T-helper 2 cell treated with Interferon-gamma antibody and Interleukin-4, amounts not matched to agents 5 μg/mL and 100 μg/mL, for 36 hours (primary cell): Measurements from ENCODE around the gene CLEC16A.

Experiments used
- DNase-seq: peaks from one replicate; pipeline ENCODE4 v3.0.0; 2021; ENCODE audit warnings: low spot score
- H3K27ac Mint-ChIP-seq: one replicate; pipeline ENCODE4 v1.8.0; 2021; ENCODE audit warnings: mild to moderate bottlenecking, mixed read lengths
- H3K27me3 Mint-ChIP-seq: one replicate; pipeline ENCODE4 v1.8.0; 2021; ENCODE audit warnings: low read depth, mixed read lengths
- H3K36me3 Mint-ChIP-seq: one replicate; pipeline ENCODE4 v1.8.0; 2021; ENCODE audit warnings: low read depth, mixed read lengths
- H3K4me1 Mint-ChIP-seq: one replicate; pipeline ENCODE4 v1.8.0; 2021; ENCODE audit warnings: low read depth, mixed read lengths
- H3K4me3 Mint-ChIP-seq: one replicate; pipeline ENCODE4 v1.8.0; 2022; ENCODE audit warnings: mild to moderate bottlenecking, moderate library complexity, mixed read lengths
- H3K9me3 Mint-ChIP-seq: one replicate; pipeline ENCODE4 v1.8.0; 2021; ENCODE audit warnings: mixed read lengths

Gene CLEC16A

DNA sequence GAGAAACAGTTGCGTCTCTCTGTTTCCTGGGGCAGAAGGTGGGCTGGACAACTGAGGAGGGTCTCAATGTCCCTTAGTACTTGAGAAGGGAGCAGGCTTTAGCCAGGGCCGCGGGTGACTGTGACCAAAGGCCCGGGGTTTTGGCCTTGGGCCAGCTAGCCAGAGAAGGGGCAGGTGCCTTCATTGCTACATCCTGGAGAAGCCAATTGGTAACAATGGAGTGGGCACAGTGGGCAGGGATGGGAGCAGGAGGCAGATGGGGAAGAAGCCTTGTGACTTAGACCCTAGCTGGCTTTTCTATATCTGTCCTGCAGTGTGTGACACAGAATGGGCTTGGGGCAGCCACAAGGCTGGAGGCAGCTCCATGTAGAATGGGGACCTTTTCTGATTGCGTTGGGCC, 46.0 kb downstream of the CLEC16A start:
- Mint-ChIP-seq H3K27ac (peak overlapping the region; percentile 54), H3K9me3 (no peaks in the 10 kb centered on the region), H3K36me3 (peaks cover 61% of the 10 kb centered on the region), H3K27me3 (no peaks in the 10 kb centered on the region), H3K4me3 (no peak overlapping the region), H3K4me1 (peaks cover 78% of the 10 kb centered on the region)
- DNase-seq: no peak

DNA sequence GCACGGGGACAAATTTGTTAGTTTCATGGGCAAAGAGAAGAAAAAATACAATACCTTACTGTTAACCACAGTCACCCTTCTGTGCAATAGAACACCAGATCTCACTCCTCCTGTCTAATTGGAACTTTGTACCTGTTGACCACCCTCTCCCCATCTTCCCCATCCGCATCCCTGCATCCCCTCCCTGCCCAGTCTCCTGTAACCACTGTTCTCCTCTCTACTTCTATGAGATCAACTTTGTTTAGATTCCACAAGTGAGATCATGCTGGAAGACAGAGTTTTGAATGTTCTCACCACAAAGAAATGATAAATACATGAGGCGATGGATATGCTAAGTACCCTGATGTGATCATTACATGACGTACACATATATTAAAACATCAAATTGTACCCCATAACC, 47.7 kb downstream of the CLEC16A start:
- Mint-ChIP-seq H3K36me3 (peaks cover 64% of the 10 kb centered on the region), H3K9me3 (no peaks in the 10 kb centered on the region), H3K27me3 (no peaks in the 10 kb centered on the region), H3K27ac (peak overlapping the region; percentile 68), H3K4me1 (peaks cover 74% of the 10 kb centered on the region), H3K4me3 (peak overlapping the region; percentile 22)
- no peak for DNase-seq

DNA sequence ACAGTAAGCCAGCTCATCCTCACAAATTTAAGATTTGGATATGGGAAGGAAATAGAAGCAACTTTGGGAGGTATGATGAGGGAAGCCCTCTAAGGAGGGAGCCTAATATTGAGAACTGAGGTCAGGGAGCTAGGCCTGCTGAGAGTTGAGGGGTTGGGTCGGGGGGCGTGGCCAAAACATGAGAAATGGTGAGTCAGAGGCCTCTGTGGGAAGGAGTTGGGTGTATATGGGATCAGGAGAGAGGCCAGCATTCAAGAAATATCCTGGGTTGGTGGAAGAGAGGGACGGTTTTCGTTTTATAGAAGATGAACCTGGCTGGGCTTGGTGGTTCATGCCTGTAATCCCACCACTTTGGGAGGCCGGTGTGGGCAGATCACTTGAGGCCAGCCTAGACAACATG, 48.4 kb downstream of the CLEC16A start:
- Mint-ChIP-seq H3K27ac (peak overlapping the region; percentile 68), H3K4me3 (peak overlapping the region; percentile 16), H3K4me1 (peaks cover 72% of the 10 kb centered on the region), H3K9me3 (no peaks in the 10 kb centered on the region), H3K36me3 (peaks cover 66% of the 10 kb centered on the region), H3K27me3 (no peaks in the 10 kb centered on the region)
- peak; percentile 61 for DNase-seq

DNA sequence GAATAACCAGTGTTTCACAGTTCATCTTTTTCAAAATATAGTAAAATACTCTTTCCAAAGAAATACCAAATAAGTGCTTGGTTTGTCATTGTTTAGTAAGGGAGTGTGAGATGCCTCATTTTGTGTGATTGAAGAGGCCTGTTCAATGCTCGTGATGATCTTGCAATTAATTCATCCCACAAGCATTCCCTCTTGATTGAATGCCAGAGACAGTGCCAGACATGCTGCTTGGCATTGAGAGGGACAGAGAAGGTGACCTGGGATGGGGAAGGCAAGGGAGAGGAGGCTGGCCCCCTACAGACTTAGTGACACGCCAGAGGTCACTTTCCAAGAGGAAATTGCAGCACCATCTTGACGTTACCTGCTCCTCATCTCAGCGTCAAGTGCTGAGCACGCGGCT, 49.3 kb downstream of the CLEC16A start:
- Mint-ChIP-seq H3K4me3 (no peak overlapping the region), H3K4me1 (peaks cover 70% of the 10 kb centered on the region), H3K27me3 (no peaks in the 10 kb centered on the region), H3K9me3 (no peaks in the 10 kb centered on the region), H3K36me3 (peaks cover 68% of the 10 kb centered on the region), H3K27ac (no peak overlapping the region)
- no peak for DNase-seq

DNA sequence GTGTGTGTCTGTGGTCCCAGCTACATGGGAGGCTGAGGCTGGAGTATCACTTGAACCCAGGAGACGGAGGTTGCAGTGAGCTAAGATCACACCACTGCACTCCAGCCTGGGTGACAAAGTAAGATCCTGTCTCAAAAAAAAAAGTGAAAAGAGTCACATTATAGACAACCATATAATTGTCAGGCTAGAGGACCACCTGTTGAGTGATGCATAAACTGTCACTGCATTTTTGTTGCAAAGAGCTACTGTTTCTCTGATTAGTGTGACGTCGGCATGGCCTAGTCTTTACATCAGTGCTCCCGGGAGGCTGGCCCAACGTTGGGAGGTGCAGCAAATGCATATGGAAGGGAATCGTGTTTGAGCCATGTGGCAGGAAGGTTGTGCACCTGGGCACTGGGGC, 50.2 kb downstream of the CLEC16A start:
- H3K4me1 Mint-ChIP-seq: peaks cover 64% of the 10 kb centered on the region
- H3K27ac Mint-ChIP-seq: no peak overlapping the region
- H3K36me3 Mint-ChIP-seq: peaks cover 67% of the 10 kb centered on the region

DNA sequence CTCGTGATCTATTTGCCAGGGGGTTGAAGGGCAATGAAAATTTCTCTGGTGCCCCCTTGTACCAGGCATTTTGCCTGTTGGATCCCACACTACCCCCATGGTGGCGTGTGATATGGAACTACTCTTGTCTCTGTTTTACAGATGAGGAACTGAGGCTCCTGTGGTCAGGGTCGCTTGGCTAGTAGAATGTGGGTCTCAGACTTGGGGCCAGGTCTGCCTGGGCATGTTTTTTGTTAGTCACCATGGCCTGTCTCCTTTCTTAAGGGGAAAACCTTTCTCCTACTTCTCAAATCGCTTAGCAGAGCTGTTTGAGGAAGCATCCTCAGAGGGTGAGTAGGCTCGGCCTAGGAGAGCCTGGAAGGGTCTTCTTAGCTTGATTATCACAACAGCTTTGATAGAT, 51.2 kb downstream of the CLEC16A start:
- no peak overlapping the region for H3K4me3 Mint-ChIP-seq
- H3K36me3 Mint-ChIP-seq: peaks cover 71% of the 10 kb centered on the region
- H3K9me3 Mint-ChIP-seq: no peaks in the 10 kb centered on the region
- H3K4me1 Mint-ChIP-seq: peaks cover 57% of the 10 kb centered on the region
- no peak for DNase-seq
- H3K27me3 Mint-ChIP-seq: no peaks in the 10 kb centered on the region
- H3K27ac Mint-ChIP-seq: no peak overlapping the region

More for the DNA sequence above, 50.2 kb downstream of the CLEC16A start:
- no peak overlapping the region for H3K4me3 Mint-ChIP-seq
- H3K9me3 Mint-ChIP-seq: no peaks in the 10 kb centered on the region
- no peak for DNase-seq
- no peaks in the 10 kb centered on the region for H3K27me3 Mint-ChIP-seq

DNA sequence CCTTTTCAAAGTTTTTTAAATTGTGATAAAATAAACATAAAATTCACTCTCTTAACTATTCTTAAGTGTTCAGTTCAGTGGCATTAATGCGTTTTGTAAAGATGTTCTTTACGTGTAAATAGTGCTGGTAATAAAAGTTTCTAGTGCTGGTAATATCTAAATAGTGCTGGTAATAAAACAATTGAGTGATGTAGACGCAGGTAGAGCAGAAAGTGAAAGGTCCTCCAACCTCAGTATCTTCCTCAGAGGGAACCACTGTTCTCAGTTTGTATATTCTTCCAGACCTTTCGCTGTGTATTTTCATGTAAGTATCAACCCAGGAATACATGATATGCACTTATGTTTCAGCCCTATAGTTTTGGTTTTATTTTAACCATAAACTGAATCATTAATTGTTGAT, 53.1 kb downstream of the CLEC16A start:
- Mint-ChIP-seq H3K27me3 (no peaks in the 10 kb centered on the region), H3K4me1 (peaks cover 38% of the 10 kb centered on the region), H3K4me3 (no peak overlapping the region), H3K9me3 (no peaks in the 10 kb centered on the region), H3K36me3 (peaks cover 53% of the 10 kb centered on the region), H3K27ac (no peak overlapping the region)
- DNase-seq: no peak

DNA sequence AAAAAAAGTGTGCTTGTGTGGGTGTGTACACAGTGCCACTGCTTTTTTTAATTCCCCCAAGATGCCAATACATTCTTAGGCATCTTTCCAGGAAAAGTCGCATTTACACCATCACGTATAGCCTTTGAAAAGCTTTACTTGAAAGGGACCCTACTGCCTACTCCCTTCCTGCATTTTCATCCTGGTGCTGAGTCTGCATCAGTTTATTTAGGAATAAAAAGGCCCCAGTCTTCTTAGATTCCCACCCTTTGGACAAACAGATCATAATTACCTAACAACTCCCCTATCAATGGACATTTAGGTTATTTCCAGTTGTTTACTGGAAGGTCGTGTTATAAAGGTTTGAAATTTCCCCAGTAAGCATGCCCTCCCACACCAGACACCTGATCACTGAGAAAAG, 54.9 kb downstream of the CLEC16A start:
- Mint-ChIP-seq H3K36me3 (peaks cover 49% of the 10 kb centered on the region), H3K9me3 (no peaks in the 10 kb centered on the region)

DNA sequence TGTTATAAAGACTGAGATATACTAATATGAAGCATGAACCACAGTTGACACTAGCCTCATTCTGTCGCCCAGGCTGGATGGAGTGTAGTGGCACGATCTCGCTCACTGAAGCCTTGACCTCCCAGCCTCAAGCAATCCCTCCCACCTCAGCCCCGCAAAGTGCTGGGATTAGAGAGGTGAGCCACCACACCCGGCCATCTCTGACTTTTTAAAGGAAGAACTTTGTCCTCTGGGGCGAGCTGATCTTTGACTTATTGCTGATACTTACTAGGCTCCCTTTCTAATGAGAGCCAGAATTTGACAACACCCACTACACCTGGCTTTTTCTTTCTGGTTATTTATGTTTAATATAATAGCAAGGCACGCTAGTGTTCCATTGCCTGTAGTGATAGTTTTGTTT, 57.2 kb downstream of the CLEC16A start:
- Mint-ChIP-seq H3K36me3 (peaks cover 42% of the 10 kb centered on the region), H3K4me1 (peaks cover 38% of the 10 kb centered on the region)

More for the DNA sequence above, 54.9 kb downstream of the CLEC16A start:
- Mint-ChIP-seq H3K4me1 (peaks cover 31% of the 10 kb centered on the region), H3K4me3 (no peak overlapping the region), H3K27me3 (no peaks in the 10 kb centered on the region), H3K27ac (no peak overlapping the region)
- no peak for DNase-seq

DNA sequence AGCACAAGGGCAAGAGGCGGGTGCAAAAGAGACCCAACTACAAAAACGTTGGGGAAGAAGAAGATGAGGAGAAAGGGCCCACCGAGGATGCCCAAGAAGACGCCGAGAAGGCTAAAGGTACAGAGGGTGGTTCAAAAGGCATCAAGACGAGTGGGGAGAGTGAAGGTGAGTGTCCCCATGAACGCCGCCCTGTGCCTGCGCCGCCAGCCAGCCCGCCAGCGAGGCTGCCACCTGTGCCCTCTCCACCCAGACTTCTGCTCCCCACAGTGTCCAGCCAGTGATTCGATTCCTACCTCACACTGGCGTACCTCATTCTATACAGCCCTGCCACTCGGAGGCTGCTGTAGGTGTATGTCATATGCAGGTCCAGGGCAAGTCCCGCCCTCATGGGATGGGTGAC, 58.8 kb downstream of the CLEC16A start:
- no peak overlapping the region for H3K4me3 Mint-ChIP-seq
- H3K4me1 Mint-ChIP-seq: peaks cover 37% of the 10 kb centered on the region
- H3K36me3 Mint-ChIP-seq: peaks cover 41% of the 10 kb centered on the region
- peak overlapping the region; percentile 56 for H3K27ac Mint-ChIP-seq
- H3K9me3 Mint-ChIP-seq: no peaks in the 10 kb centered on the region
- no peak for DNase-seq
- no peaks in the 10 kb centered on the region for H3K27me3 Mint-ChIP-seq

More for the DNA sequence above, 57.2 kb downstream of the CLEC16A start:
- no peaks in the 10 kb centered on the region for H3K27me3 Mint-ChIP-seq
- DNase-seq: no peak
- no peaks in the 10 kb centered on the region for H3K9me3 Mint-ChIP-seq
- H3K4me3 Mint-ChIP-seq: no peak overlapping the region
- no peak overlapping the region for H3K27ac Mint-ChIP-seq

DNA sequence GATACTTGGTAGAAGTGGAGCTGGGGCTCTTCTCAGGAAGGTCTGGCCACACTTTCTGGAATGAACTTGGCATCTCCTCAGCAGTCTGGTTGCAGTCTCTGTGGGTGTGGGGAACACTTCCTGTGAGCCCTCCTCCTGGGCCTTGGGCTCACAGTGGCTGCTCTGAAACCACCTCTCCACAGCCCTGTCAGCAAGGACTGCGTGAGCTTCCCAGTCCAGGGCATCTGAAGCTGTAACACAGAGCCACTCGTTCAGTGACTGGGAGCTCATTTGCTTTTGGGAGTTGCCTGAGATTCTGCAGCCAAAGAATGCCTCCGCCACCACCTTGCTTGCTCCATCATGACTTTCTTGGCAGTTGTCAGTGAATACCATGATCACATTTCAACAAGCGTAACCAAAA, 60.0 kb downstream of the CLEC16A start:
- no peaks in the 10 kb centered on the region for H3K9me3 Mint-ChIP-seq
- no peak overlapping the region for H3K27ac Mint-ChIP-seq
- peaks cover 46% of the 10 kb centered on the region for H3K36me3 Mint-ChIP-seq
- no peak overlapping the region for H3K4me3 Mint-ChIP-seq
- DNase-seq: no peak
- no peaks in the 10 kb centered on the region for H3K27me3 Mint-ChIP-seq
- H3K4me1 Mint-ChIP-seq: peaks cover 37% of the 10 kb centered on the region

DNA sequence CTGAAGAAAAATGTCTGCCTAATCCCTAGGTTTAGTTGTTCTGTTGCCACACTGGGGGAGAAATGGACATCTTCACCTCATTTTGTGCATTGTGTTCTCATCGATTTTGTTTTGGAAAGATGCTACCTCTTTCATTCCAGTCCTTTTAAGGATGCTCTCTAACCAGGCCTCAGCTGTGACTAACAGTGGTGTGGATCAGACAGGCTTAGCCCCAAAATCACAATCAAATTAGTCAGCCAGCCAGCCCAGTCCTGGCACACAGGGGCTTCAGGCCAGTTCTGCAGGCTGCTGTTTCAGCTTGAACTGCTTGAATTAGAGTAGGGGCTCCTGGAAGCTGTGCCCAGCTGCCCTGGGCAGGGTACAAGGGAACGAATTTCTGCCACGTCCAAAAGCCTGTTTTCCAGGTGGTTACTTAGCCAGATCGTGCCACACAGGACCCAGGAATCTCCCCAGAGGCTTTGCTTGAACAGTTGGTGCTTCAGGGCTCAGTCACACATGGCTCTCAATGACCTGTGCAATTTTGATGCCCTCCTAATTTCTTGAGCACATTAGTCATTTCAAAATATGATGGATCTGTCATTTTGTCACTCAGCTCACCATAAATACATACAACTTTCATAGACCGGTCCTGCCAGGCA, 60.7 kb downstream of the CLEC16A start:
- Mint-ChIP-seq H3K4me3 (no peak overlapping the region), H3K36me3 (peaks cover 44% of the 10 kb centered on the region), H3K9me3 (no peaks in the 10 kb centered on the region), H3K27ac (no peak overlapping the region), H3K4me1 (peaks cover 35% of the 10 kb centered on the region), H3K27me3 (no peaks in the 10 kb centered on the region)
- DNase-seq: no peak

DNA sequence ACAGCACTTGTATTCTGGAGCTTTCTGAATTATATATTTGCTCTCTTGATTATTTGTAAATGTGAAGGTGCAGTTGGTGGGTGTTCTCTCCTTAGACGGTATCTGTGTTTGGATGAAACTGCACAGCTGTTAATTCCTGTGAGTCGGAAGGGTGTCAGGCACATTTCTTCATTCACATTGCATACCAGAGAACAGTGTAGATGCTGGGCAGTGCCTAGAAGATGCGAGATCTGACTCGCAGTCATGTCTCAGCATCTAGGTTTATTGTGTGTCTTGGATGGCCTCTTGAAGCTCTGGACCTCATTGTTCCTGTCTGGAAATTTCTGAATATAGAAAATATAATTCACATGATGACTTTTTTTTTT, 61.2 kb downstream of the CLEC16A start:
- no peak overlapping the region for H3K27ac Mint-ChIP-seq
- H3K9me3 Mint-ChIP-seq: no peaks in the 10 kb centered on the region
- peaks cover 34% of the 10 kb centered on the region for H3K4me1 Mint-ChIP-seq
- H3K27me3 Mint-ChIP-seq: no peaks in the 10 kb centered on the region
- DNase-seq: no peak
- peaks cover 42% of the 10 kb centered on the region for H3K36me3 Mint-ChIP-seq
- H3K4me3 Mint-ChIP-seq: no peak overlapping the region

DNA sequence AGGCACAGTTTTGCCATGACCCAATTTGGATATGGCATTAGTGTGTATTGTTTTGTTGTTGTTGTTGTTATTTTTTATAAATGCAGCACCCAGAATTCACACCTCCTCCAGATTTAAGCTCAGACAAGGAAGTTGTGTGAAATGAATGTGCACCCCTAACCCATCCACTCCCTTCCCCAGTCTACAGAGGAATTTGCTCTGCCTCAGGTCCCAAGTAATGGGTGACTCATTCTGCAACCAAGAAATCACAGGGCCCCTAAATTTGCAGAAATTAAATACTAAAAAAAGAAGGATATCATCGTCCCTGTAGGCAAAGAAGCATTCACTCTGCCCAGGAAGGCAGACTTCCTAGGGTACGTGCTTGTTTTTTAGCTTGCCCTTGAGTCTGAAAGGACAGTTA, 62.3 kb downstream of the CLEC16A start:
- Mint-ChIP-seq H3K27ac (no peak overlapping the region), H3K27me3 (no peaks in the 10 kb centered on the region), H3K36me3 (peaks cover 49% of the 10 kb centered on the region), H3K4me3 (no peak overlapping the region), H3K4me1 (peaks cover 34% of the 10 kb centered on the region), H3K9me3 (no peaks in the 10 kb centered on the region)
- DNase-seq: no peak

DNA sequence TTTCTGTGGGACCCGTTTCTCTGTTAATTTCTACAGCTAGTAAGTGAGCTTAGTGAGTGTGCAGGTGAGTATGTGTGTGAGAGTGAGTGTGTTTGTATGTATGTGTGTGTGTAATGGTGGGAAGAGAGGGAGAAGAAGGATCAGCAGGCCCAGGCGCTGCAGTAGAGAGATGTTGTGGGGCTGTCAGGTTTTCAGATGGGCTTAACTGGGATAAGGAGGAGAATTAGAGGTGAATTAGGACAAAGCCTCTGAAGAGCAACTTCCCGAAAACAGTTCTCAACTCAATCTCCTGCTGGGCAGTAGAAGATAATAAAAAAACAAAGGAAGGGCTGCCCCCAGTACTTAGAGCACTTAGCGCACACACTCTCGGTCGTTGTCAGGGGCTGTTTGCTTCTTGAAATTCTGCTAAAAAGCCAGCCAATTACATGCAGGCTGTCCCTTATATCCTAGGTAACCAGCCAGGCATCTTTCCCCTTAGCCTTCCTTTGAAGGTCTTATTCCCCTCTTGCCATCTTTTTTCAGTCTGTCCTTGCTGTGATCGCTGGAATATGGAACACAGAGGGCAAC, 63.4 kb downstream of the CLEC16A start:
- Mint-ChIP-seq H3K4me1 (peaks cover 31% of the 10 kb centered on the region), H3K9me3 (no peaks in the 10 kb centered on the region), H3K27ac (no peak overlapping the region), H3K27me3 (no peaks in the 10 kb centered on the region), H3K4me3 (no peak overlapping the region), H3K36me3 (peaks cover 49% of the 10 kb centered on the region)
- DNase-seq: no peak
